HG03060 (cell line): ENCODE measurements around the gene TRIM44.
"Not testable (repeated sequence)": the region's sequence is repeated elsewhere in the genome, so short reads cannot be mapped to it uniquely, and the experiment has no call there.

Source experiments
- ATAC-seq: cut with Tn5 transposase; IDR thresholded peaks from one replicate; pipeline ENCODE4 v1.9.1; 2021; ENCODE audit warnings: low read depth, moderate number of reproducible peaks; ENCODE audit not compliant: unreplicated experiment

Gene TRIM44

GRCh38 chr11:35747668-35748067, 85.1 kb downstream of the TRIM44 start:
- no peak for ATAC-seq

GRCh38 chr11:35748644-35749043, 86.1 kb downstream of the TRIM44 start:
- no peak for ATAC-seq

DNA sequence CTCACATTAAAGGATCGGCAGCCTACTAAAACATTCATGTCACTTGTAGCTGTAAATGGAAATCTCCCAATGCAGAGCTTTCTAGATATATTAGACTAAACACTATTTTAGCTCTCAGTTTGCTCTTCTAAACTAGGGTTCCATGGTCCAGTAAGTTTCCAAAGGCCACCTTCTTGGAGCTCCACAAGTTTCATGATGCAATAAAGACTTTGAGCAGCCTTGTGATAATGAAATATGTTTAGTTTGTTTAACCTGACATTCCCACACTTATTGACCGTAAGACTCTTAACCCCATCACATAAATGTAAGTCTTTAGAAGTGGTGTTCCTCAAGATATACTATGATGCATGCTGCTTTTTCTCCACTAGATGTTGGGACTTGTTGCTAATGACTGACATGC, 87.7 kb downstream of the TRIM44 start:
- ATAC-seq = no peak

DNA sequence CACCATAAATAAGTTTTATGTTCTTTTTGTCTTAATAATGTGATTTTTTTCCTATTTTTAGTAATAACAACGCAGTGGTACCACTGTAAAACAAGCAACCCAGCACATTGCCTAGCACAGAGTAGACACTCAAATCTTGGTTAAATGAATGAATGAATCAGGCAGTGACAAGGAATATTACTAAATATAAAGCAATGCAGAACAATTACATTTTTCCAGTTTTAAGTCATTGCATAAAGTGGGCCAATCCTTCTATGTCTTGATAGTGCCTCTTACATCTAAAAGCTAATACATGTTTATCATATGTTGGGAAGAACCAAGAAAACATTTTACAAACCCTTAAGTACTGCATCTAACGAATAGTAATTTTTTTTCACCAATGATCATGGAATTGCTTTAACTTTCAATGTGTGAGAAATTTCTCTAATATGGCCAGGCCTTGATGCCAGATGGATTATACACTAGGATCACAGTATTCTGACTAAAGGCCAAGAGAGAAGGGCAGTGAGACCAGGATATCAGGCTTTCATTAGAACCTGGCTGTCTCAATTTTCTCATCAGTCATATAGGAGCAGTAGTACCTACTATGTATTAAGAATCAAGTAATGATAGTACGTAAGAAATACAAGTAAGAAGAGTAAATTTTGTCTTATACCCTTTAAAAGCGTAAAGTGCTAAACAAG, 88.5 kb downstream of the TRIM44 start:
- ATAC-seq = no peak

DNA sequence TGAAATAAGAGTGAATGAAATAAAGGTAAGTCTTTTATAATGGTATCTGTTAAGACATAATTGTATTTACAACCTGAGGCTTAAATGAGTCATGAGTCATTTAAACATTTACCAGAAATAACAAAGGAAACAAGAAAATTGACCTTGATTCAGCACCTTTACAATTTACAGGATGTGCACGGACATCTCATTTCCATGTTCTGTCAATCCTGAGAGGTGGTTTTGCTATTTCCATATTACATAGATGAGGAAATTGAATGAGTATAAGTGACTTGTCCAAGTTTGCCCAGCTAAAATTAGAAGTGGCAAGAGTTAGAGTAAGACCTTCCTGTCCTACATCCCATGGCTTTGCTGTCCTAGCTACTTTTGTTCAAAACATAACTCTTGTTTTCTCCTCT, 89.1 kb downstream of the TRIM44 start:
- ATAC-seq = no peak

- no peak for ATAC-seq
Observed at GRCh38 chr11:35752115-35752514, 89.5 kb downstream of the TRIM44 start.

DNA sequence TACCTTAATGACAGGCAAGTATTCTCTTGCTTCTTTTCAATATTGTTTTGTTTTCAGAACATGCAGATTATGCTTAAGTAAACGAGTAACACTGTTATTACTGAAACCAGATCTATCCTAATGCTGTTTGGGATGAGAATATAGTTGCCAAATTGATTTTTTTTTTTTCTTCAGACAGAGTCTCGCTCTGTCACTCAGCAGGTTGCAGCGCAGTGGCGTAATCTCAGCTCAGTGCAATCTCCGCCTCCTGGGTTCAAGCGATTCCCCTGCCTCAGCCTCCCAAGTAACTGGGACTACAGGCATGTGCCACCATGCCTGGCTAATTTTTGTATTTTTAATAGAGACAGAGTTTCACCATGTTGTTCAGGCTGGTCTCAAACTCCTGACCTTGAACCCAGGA, 91.0 kb downstream of the TRIM44 start:
- ATAC-seq = not testable (repeated sequence)

DNA sequence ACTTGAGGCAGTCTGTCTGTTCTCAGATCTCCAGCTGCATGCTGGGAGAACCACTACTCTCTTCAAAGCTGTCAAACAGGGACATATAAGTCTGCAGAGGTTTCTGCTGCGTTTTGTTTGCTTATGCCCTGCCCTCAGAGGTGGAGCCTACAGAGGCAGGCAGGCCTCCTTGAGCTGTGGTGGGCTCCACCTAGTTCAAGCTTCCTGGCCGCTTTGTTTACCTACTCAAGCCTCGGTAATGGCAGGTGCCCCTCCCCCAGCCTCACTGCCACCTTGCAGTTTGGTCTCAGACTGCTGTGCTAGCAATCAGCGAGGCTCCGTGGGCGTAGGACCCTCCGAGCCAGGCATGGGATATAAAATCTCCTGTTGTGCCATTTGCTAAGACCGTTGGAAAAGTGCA, 97.4 kb downstream of the TRIM44 start:
- ATAC-seq = not testable (repeated sequence)

DNA sequence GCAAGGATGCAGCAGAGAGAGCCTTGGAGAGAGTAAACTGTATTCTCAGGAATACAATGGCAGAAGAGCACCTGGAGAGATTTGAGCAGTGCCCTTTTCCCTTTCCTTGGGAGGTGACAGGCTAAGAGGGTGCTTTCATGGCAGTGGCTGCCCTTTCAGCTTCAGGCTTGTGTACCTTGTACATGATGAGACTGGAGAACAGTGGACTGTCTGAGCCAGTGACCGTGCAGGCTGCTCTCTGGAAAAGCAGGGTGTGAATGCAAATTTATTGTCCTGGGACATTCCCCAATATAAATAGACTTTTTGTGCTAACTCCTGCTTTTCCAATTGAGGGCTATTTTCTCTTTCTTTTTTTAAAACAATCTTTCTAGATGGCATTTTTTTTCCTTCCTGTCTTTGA, 99.3 kb downstream of the TRIM44 start:
- no peak for ATAC-seq

- ATAC-seq = no peak
Observed at GRCh38 chr11:35763301-35763700, 100.7 kb downstream of the TRIM44 start.

- ATAC-seq = no peak
Observed at GRCh38 chr11:35763765-35764164, 101.2 kb downstream of the TRIM44 start.

- no peak for ATAC-seq
Observed at GRCh38 chr11:35764417-35764816, 101.8 kb downstream of the TRIM44 start.

DNA sequence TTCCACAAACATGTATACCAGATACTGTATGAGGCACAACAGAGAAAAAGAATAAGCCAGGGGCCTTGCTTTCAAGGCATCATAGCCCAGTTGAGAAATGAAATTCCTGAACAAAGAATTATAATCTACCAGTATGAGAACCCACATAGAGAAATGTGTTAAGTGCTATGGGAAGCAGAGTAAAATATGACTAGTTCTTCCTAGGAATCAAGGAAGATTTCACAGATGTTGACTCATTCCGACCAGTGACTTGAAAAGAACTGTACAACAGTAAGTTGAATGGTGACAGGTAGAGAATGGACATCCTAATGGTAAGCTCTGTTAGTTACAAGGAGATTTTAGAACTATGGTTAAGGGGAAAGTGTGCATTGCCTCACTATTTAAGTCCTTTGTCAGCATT, 102.6 kb downstream of the TRIM44 start:
- ATAC-seq = no peak

DNA sequence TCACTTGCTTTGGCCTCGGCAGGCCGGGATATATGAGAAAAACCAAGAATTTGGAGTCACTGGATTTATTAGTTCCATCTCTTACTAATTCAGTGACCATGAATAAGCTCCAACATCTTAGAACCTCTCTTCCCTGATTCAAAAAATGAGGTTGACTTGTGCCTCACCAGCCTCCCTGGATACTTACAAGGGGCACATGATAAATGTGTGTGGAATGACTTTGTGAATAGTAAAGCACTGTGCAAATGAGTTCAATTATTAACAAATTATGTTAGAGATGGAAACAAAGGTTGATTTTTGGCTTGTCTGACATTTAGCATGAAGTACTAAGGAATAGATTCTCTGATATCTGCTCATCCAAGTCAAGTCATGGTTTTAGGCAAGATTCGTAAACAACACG, 104.1 kb downstream of the TRIM44 start:
- no peak for ATAC-seq

GRCh38 chr11:35770425-35770824, 107.8 kb downstream of the TRIM44 start:
- ATAC-seq = not testable (repeated sequence)

- no peak for ATAC-seq
Observed at GRCh38 chr11:35771722-35772121, 109.1 kb downstream of the TRIM44 start.

DNA sequence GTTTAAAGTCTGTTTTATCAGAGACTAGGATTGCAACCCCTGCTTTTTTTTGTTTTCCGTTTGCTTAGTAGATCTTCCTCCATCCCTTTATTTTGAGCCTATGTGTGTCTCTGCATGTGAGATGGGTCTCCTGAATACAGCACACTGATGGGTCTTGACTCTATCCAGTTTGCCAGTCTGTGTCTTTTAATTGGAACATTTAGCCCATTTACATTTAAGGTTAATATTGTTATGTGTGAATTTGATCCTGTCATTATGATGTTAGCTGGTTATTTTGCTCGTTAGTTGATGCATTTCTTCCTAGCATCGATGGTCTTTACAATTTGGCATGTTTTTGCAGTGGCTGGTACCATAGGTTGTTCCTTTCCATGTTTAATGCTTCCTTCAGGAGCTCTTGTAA, 114.7 kb downstream of the TRIM44 start:
- ATAC-seq = not testable (repeated sequence)

DNA sequence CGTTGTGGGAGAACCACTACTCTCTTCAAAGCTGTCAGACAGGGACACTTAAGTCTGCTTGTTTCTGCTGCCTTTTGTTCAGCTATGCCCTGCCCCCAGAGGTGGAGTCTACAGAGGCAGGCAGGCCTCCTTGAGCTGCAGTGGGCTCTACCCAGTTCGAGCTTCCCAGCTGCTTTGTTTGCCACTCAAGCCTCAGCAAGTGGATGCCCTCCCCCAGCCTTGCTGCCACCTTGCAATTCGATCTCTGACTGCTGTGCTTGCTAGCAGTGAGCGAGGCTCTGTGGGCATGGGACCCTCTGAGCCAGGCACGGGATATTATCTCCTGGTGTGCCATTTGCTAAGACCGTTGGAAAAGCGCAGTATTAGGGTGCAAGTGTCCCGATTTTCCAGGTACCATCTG, 116.4 kb downstream of the TRIM44 start:
- not testable (repeated sequence) for ATAC-seq

DNA sequence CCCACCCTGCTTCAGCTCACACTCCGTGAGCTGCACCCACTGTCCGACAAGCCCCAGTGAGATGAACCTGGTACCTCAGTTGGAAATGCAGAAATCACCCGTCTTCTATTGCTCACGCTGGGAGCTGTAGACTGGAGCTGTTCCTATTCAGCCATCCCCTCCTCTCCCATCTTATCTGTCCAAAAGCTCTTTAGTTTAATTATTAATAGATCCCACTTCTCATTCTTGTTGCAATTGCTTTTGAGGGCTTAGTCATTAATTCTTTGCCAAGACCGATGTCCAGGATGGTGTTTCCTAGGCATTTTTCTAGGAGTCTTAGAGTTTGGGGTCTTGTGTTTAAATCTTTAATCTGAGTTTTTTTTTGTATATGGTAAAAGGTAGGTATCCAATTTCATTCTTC, 116.8 kb downstream of the TRIM44 start:
- no peak for ATAC-seq

GRCh38 chr11:35780951-35781860, 118.6 kb downstream of the TRIM44 start:
- no peak for ATAC-seq

GRCh38 chr11:35781861-35782470, 119.4 kb downstream of the TRIM44 start:
- ATAC-seq = no peak
